HG03066 (cell line): ENCODE data around the gene GFPT2.
A peak's percentile ranks its signal among the peaks of the same experiment; 100 is the strongest.

Experiments used
- ATAC-seq: cut with Tn5 transposase; IDR thresholded peaks from one replicate; pipeline ENCODE4 v1.9.1; 2021; ENCODE audit warnings: low read depth; ENCODE audit not compliant: unreplicated experiment

The GFPT2 gene

GRCh38 chr5:180353048-180353979 lies at the start of gene GFPT2:
Gene GFPT2, minus strand, starts transcription at chr5:180353336. Its CDS starts 119 bp downstream, at chr5:180353217.
- ATAC-seq: peak; percentile 52

- no peak for ATAC-seq
These were observed 49.6 kb upstream of the GFPT2 start for GRCh38 chr5:180402716-180403115.

GRCh38 chr5:180401229-180401907 lies 48.2 kb upstream of the GFPT2 start:
- ATAC-seq: no peak

GRCh38 chr5:180400416-180400815 lies 47.3 kb upstream of the GFPT2 start:
- ATAC-seq: no peak

GRCh38 chr5:180399401-180400215 lies 46.5 kb upstream of the GFPT2 start:
- ATAC-seq: no peak

- ATAC-seq: no peak
These were observed 43.8 kb upstream of the GFPT2 start for GRCh38 chr5:180396926-180397325.

GRCh38 chr5:180395540-180396274 lies 42.6 kb upstream of the GFPT2 start:
- ATAC-seq: no peak

GRCh38 chr5:180394031-180394636 lies 41.0 kb upstream of the GFPT2 start:
- no peak for ATAC-seq

- ATAC-seq: no peak
These were observed 38.1 kb upstream of the GFPT2 start for GRCh38 chr5:180391276-180391675.

GRCh38 chr5:180390441-180391190 lies 37.5 kb upstream of the GFPT2 start:
- no peak for ATAC-seq

- ATAC-seq: no peak
These were observed 36.3 kb upstream of the GFPT2 start for GRCh38 chr5:180389252-180390101.

GRCh38 chr5:180387798-180388197 lies 34.7 kb upstream of the GFPT2 start:
- no peak for ATAC-seq

- ATAC-seq: no peak
These were observed 29.8 kb upstream of the GFPT2 start for GRCh38 chr5:180382926-180383325.

GRCh38 chr5:180381851-180382480 lies 28.8 kb upstream of the GFPT2 start:
- no peak for ATAC-seq

- ATAC-seq: no peak
These were observed 28.3 kb upstream of the GFPT2 start for GRCh38 chr5:180381428-180381827.

GRCh38 chr5:180380856-180381255 lies 27.7 kb upstream of the GFPT2 start:
- ATAC-seq: no peak

GRCh38 chr5:180380441-180380840 lies 27.3 kb upstream of the GFPT2 start:
- ATAC-seq: no peak
